ENCODE data around the gene PGAP2. TPM values are rescaled to one million over a fixed set of nuclear protein-coding genes. Genes with fewer than 3 reads are reported as not detected.

The PGAP2 gene
- total RNA-seq, 2 donors from 2014 or later = 17.8 to 19.3 TPM

Other genes with a start within 250 kb of the PGAP2 start
- not detected for gene ART5, start 166.6 kb upstream of the PGAP2 start, total RNA-seq
- not detected for gene ART1, start 163.4 kb upstream of the PGAP2 start, total RNA-seq
- gene CHRNA10, start 137.2 kb upstream of the PGAP2 start, total RNA-seq = 1 to 10 TPM in 1 of 2 donors, under 1 TPM in 1; 0.82 to 1.2 TPM
- gene NUP98, start 11.0 kb upstream of the PGAP2 start, total RNA-seq = 100 to 1,000 TPM; 120 to 128 TPM
- gene RHOG, start 32.4 kb downstream of the PGAP2 start, total RNA-seq = 100 to 1,000 TPM; 114 to 123 TPM
- gene STIM1, start 47.1 kb downstream of the PGAP2 start, total RNA-seq = 100 to 1,000 TPM; 115 to 125 TPM

All from T-helper 17 cell (primary cell).